ENCODE results near the gene NUP37.
"Not testable (repeated sequence)": the region's sequence is repeated elsewhere in the genome, so short reads cannot be mapped to it uniquely, and the experiment has no call there.

Gene NUP37

DNA sequence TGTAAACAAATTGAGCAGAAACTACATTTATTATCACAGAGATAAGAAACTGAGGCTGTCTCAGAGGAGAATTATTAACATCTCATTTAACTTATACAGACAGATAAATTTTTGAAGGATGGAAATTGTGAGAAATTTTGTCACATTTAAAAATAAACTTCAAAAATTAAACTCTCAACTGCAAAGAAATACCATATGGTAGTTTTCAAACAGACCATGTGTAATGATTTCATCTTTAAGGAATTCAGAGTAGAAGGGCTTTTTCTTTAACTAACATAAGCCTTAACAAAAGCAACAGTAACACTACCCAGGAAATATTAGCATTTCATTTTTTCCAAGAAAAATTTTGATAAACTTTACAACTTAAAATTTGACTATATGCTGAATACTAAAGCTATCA, 26.6 kb downstream of the NUP37 start:
- no peak overlapping the region for H3K4me3 ChIP-seq (ENCODE audit: low read depth, low read length)
- H3K9ac ChIP-seq (ENCODE audit: low read length) = no peak overlapping the region
- H3K27me3 ChIP-seq (ENCODE audit: control insufficient read depth, insufficient read depth, low read length) = no peaks in the 10 kb centered on the region
- peaks cover 72% of the 10 kb centered on the region for H3K36me3 ChIP-seq (ENCODE audit: control insufficient read depth, insufficient read depth, low read length)
- H3K27ac ChIP-seq (ENCODE audit: low read depth, low read length) = no peak overlapping the region
- no peaks in the 10 kb centered on the region for H3K4me1 ChIP-seq (ENCODE audit: control insufficient read depth, insufficient read depth, low read length)
- peaks cover 22% of the 10 kb centered on the region for H3K9me3 ChIP-seq (ENCODE audit: control insufficient read depth, insufficient read depth, low read depth, low read length)

DNA sequence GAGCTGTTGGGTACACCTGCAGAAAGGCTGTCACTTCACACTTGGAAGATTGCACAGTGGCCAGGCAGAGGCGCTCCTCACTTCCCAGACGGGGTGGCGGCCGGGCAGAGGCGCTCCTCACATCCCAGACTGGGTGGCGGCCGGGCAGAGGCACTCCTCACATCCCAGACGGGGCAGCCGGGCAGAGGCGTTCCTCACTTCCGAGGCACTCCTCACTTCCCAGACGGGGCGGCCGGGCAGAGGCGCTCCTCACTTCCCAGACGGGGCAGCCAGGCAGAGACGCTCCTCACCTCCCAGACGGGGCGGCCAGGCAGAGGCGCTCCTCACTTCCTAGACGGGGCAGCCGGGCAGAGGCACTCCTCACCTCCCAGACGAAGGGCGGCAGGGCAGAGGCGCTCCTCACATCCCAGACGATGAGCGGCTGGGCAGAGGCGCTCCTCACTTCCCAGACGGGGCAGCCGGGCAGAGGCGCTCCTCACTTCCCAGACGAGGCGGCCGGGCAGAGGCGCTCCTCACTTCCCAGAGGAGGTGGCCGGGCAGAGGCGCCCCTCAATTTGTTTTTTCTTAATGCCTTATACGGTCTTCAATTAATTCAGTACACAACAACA, 30.6 kb downstream of the NUP37 start:
- H3K4me3 ChIP-seq (ENCODE audit: low read depth, low read length); H3K9ac ChIP-seq (ENCODE audit: low read length); H3K27me3 ChIP-seq (ENCODE audit: control insufficient read depth, insufficient read depth, low read length); H3K4me1 ChIP-seq (ENCODE audit: control insufficient read depth, insufficient read depth, low read length); H3K27ac ChIP-seq (ENCODE audit: low read depth, low read length): not testable (repeated sequence)
- Histone ChIP-seq H3K9me3 (ENCODE audit: control insufficient read depth, insufficient read depth, low read depth, low read length) (peaks cover 22% of the 10 kb centered on the region), H3K36me3 (ENCODE audit: control insufficient read depth, insufficient read depth, low read length) (peaks cover 58% of the 10 kb centered on the region)

DNA sequence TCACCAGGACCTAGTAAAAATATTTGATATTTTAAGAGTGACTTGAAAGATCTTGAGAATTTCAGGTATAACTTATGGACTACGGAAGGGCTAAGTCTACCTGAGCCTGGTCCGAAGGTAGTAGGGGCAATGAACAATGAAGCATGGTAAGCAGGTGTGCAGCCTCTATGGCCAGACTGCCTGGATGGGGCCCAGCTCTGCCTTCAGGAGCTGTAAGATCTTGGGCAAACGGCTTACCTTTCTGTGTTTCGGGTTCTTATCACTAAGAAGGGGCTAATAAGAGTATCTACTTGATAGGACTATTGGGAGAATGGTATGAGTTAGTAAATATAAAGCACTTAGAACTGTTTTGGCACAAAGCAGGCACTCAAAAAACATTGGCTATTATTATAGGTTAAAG, 39.1 kb downstream of the NUP37 start:
- Histone ChIP-seq H3K9me3 (ENCODE audit: control insufficient read depth, insufficient read depth, low read depth, low read length) (no peaks in the 10 kb centered on the region), H3K27me3 (ENCODE audit: control insufficient read depth, insufficient read depth, low read length) (no peaks in the 10 kb centered on the region), H3K36me3 (ENCODE audit: control insufficient read depth, insufficient read depth, low read length) (peaks cover 70% of the 10 kb centered on the region), H3K4me1 (ENCODE audit: control insufficient read depth, insufficient read depth, low read length) (no peaks in the 10 kb centered on the region), H3K9ac (ENCODE audit: low read length) (no peak overlapping the region), H3K27ac (ENCODE audit: low read depth, low read length) (no peak overlapping the region), H3K4me3 (ENCODE audit: low read depth, low read length) (no peak overlapping the region)

DNA sequence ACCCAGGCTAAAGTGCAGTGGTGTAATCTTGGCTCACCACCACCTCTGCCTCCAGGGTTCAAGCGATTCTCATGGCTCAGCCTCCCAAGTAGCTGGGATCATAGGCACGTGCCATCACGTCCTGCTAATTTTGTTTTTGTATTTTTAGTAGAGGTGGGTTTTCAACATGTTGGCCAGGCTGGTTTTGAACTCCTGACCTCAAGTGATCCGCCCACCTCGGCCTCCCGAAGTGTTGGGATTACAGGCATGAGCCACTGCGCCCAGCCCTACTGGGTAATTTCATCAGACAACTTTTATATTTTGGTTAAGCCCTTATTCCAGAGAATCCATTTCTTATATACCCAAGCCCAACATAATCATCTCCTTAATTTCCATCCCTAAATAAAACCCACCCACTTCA, 47.8 kb downstream of the NUP37 start:
- not testable (repeated sequence) for H3K4me3 ChIP-seq (ENCODE audit: low read depth, low read length); H3K4me1 ChIP-seq (ENCODE audit: control insufficient read depth, insufficient read depth, low read length); H3K27ac ChIP-seq (ENCODE audit: low read depth, low read length); H3K9me3 ChIP-seq (ENCODE audit: control insufficient read depth, insufficient read depth, low read depth, low read length); H3K9ac ChIP-seq (ENCODE audit: low read length); H3K27me3 ChIP-seq (ENCODE audit: control insufficient read depth, insufficient read depth, low read length)
- peaks cover 25% of the 10 kb centered on the region for H3K36me3 ChIP-seq (ENCODE audit: control insufficient read depth, insufficient read depth, low read length)

DNA sequence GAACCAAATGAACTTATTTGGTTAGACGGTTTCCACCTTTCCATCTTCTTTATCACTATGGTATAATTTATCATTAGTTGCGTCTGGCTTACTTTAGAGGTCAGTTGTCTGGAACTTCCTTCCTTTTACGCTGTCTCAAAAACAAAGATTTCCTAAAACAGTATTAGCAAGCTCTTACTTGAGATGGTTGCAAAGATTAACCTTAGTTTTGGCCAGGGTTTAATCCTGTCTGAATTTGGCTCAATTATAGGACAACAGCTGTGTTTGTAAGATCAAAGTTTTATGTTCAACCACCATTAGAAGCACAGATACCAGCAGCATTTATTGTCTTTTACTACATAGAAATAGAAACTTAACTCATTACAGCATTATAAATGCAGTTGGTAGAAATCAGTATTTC, 50.2 kb downstream of the NUP37 start:
- peaks cover 10% of the 10 kb centered on the region for H3K36me3 ChIP-seq (ENCODE audit: control insufficient read depth, insufficient read depth, low read length)
- no peak overlapping the region for H3K4me3 ChIP-seq (ENCODE audit: low read depth, low read length)
- H3K27ac ChIP-seq (ENCODE audit: low read depth, low read length) = no peak overlapping the region
- H3K27me3 ChIP-seq (ENCODE audit: control insufficient read depth, insufficient read depth, low read length) = no peaks in the 10 kb centered on the region
- H3K4me1 ChIP-seq (ENCODE audit: control insufficient read depth, insufficient read depth, low read length) = no peaks in the 10 kb centered on the region
- H3K9ac ChIP-seq (ENCODE audit: low read length) = no peak overlapping the region
- no peaks in the 10 kb centered on the region for H3K9me3 ChIP-seq (ENCODE audit: control insufficient read depth, insufficient read depth, low read depth, low read length)

DNA sequence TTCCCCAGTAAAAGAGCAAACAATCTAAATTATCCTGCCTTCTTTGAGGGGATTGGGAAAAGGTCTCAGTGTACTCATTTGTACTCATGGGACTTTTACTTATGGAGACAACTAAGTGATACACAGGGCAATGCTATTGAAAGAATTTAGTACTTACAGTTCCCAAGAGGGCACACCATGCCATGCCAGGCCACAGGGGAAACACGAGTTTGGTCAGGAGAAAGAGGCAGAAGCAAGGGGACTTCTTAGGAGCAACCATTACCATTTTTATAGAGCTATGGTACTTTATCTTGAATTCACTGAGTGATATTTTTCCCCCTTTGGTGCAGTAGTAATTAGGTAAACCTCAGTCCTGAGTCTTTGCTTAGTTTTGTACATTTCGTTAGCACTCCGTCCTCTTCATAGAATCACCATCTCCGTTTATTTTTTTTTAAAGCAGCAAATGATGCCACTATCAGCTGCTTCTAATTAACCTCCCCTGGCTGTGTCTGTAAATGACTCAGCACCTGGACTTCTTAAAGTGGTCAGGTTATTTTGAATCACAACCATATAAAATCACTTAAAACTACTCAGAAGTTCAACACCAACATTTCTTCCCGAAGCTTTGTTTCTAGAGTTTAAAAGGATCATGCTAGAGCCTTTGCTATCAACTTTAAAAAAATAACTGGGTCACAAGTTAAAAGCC, 52.2 kb downstream of the NUP37 start:
- no peak overlapping the region for H3K27ac ChIP-seq (ENCODE audit: low read depth, low read length)
- no peaks in the 10 kb centered on the region for H3K9me3 ChIP-seq (ENCODE audit: control insufficient read depth, insufficient read depth, low read depth, low read length)
- no peak overlapping the region for H3K9ac ChIP-seq (ENCODE audit: low read length)
- H3K27me3 ChIP-seq (ENCODE audit: control insufficient read depth, insufficient read depth, low read length) = no peaks in the 10 kb centered on the region
- no peaks in the 10 kb centered on the region for H3K4me1 ChIP-seq (ENCODE audit: control insufficient read depth, insufficient read depth, low read length)
- H3K4me3 ChIP-seq (ENCODE audit: low read depth, low read length) = no peak overlapping the region
- no peaks in the 10 kb centered on the region for H3K36me3 ChIP-seq (ENCODE audit: control insufficient read depth, insufficient read depth, low read length)

DNA sequence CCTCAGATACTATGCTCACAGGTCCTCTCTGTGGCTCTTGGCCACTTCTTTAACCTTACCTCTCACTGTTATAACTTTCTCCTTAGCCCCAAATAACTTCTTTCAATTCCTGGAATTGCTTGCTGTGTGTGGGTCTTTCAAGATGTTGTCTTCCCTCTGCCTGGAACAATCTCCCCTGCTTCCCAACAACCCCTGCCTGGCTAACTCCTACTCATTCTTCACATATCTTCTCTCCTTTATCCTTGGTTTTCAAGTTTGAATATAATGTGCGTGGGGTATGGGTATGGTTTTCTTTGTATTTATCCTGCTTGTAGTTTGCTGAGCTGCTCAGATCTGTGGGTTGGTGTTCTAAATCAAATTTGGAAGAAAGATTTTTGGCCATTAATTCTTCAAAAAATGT, 55.4 kb downstream of the NUP37 start:
- Histone ChIP-seq H3K27me3 (ENCODE audit: control insufficient read depth, insufficient read depth, low read length) (no peaks in the 10 kb centered on the region), H3K9ac (ENCODE audit: low read length) (no peak overlapping the region), H3K9me3 (ENCODE audit: control insufficient read depth, insufficient read depth, low read depth, low read length) (no peaks in the 10 kb centered on the region), H3K4me1 (ENCODE audit: control insufficient read depth, insufficient read depth, low read length) (peaks cover 4% of the 10 kb centered on the region; the same call in 1 of the 2 replicates), H3K27ac (ENCODE audit: low read depth, low read length) (no peak overlapping the region), H3K4me3 (ENCODE audit: low read depth, low read length) (no peak overlapping the region), H3K36me3 (ENCODE audit: control insufficient read depth, insufficient read depth, low read length) (no peaks in the 10 kb centered on the region)

DNA sequence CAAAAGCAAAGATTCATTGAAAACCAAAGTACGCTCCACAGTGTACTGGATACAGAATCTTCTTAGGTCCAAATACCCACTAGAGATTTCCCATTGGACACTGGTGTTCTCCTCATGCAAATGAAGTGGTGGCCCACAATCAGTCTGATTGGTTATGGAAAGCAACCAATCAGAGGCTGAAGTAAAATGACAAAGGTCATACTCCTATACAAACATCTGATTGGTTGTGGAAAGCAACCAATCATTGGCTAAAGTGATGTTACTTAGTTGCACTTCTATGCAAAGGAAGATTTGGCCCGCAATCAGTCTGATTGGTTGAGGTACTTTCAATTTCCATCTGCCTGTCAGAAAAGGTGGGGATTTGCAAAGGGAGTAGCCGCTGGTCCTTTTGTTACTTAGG, 56.8 kb downstream of the NUP37 start:
- Histone ChIP-seq H3K9ac (ENCODE audit: low read length) (no peak overlapping the region), H3K27ac (ENCODE audit: low read depth, low read length) (no peak overlapping the region), H3K4me1 (ENCODE audit: control insufficient read depth, insufficient read depth, low read length) (peaks cover 4% of the 10 kb centered on the region; the same call in 1 of the 2 replicates), H3K36me3 (ENCODE audit: control insufficient read depth, insufficient read depth, low read length) (no peaks in the 10 kb centered on the region), H3K27me3 (ENCODE audit: control insufficient read depth, insufficient read depth, low read length) (no peaks in the 10 kb centered on the region), H3K9me3 (ENCODE audit: control insufficient read depth, insufficient read depth, low read depth, low read length) (no peaks in the 10 kb centered on the region), H3K4me3 (ENCODE audit: low read depth, low read length) (no peak overlapping the region)

DNA sequence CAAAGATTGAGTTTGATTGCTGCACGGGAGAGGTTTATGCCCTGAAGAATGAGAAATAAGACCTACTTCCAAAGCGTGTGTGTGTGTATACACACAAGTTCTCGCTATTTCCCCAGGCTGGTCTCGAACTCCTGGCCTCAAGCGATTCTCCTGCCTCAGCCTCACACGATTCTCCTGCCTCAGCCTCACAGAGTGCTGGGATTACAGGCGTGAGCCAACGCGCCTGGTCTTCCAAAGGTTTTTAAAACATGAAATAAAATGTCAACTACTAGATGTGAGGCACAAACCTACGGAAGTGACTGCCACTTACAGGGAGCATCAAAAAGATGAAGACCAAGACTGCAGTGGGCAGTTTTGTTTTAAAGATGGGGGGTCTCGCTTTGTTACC, 57.5 kb downstream of the NUP37 start:
- Histone ChIP-seq H3K4me1 (ENCODE audit: control insufficient read depth, insufficient read depth, low read length) (peaks cover 4% of the 10 kb centered on the region; the same call in 1 of the 2 replicates), H3K27ac (ENCODE audit: low read depth, low read length) (no peak overlapping the region), H3K4me3 (ENCODE audit: low read depth, low read length) (peak overlapping the region; percentile 91), H3K9ac (ENCODE audit: low read length) (no peak overlapping the region), H3K27me3 (ENCODE audit: control insufficient read depth, insufficient read depth, low read length) (no peaks in the 10 kb centered on the region), H3K9me3 (ENCODE audit: control insufficient read depth, insufficient read depth, low read depth, low read length) (no peaks in the 10 kb centered on the region), H3K36me3 (ENCODE audit: control insufficient read depth, insufficient read depth, low read length) (no peaks in the 10 kb centered on the region)

DNA sequence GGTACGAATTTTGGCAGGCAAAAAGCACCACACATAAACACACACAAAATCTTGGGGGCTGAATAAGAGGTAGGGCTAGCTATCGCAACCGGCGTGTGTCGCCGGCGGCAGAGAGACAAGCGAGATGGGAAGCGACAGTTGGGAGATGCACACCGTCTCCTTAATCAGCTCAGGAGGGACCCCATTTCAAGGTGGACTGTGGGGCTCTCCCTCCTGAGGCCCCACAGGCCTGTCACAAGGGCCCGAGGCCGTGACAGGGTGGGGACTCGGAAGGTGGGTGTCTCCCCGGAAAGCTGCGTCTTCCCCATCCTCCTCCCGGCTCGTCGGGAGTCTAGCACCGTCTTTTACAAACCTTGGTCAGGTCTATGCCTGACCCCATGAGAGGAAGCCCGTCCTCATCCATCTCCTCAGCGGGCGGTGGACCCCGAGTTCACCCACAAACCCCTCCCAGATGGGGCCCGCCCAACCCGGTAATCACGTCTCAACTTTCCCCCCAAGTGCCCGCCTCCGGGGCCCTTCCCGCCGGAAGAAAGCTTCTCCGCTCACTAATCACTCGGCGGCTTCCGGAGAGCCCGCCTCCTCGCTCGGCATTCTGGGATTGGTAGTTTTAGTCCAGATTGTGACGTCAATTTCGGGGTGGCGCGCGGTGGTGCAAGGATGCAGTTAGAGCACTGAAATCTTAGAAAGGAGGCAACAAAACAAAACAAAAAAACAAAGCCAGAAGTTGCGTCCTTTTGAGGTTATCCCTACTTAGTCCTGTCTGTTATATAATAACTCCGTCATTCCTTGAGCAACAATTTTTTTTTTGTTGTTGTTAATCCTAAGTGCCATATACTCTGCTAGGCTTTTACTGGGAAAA, 58.1 kb downstream of the NUP37 start, which contains the start of gene WASHC3:
WASHC3 (minus strand) TSS at position 432 of the 859 bp plus-strand sequence; CDS start at position 403, 29 bp downstream.
- no peaks in the 10 kb centered on the region for H3K36me3 ChIP-seq (ENCODE audit: control insufficient read depth, insufficient read depth, low read length)
- H3K4me1 ChIP-seq (ENCODE audit: control insufficient read depth, insufficient read depth, low read length) = peaks cover 4% of the 10 kb centered on the region; the same call in 1 of the 2 replicates
- H3K4me3 ChIP-seq (ENCODE audit: low read depth, low read length) = peak within 1 kb of the TSS; percentile 91
- H3K9me3 ChIP-seq (ENCODE audit: control insufficient read depth, insufficient read depth, low read depth, low read length) = no peaks in the 10 kb centered on the region
- H3K9ac ChIP-seq (ENCODE audit: low read length) = peak within 1 kb of the TSS; percentile 80
- no peaks in the 10 kb centered on the region for H3K27me3 ChIP-seq (ENCODE audit: control insufficient read depth, insufficient read depth, low read length)
- H3K27ac ChIP-seq (ENCODE audit: low read depth, low read length) = no peak within 1 kb of the TSS

DNA sequence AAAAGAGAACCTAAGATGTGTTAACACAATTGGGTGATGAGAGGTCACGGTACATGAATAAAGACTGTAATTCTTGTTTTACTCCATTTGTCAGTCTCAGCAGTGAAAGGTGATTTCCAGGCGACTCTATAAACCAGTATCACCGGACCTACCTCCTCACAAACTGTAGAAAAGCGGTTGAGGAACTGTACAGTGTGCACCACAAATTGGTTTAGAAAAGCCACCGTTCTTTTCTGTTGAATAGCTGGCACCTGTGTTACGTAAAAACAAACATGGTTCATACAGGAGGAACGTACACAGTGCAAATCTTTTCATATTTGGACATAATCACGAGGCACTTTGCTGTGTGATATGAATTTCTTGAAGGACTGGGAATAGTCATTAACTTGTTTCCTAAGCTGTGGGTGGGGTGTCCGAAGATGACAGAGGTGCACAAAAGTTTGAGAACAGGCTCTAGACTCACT, 58.8 kb downstream of the NUP37 start:
- Histone ChIP-seq H3K4me1 (ENCODE audit: control insufficient read depth, insufficient read depth, low read length) (peaks cover 4% of the 10 kb centered on the region; the same call in 1 of the 2 replicates), H3K27ac (ENCODE audit: low read depth, low read length) (no peak overlapping the region), H3K4me3 (ENCODE audit: low read depth, low read length) (peak overlapping the region; percentile 91), H3K9ac (ENCODE audit: low read length) (peak overlapping the region; percentile 80), H3K36me3 (ENCODE audit: control insufficient read depth, insufficient read depth, low read length) (no peaks in the 10 kb centered on the region), H3K27me3 (ENCODE audit: control insufficient read depth, insufficient read depth, low read length) (no peaks in the 10 kb centered on the region), H3K9me3 (ENCODE audit: control insufficient read depth, insufficient read depth, low read depth, low read length) (no peaks in the 10 kb centered on the region)

Data from HUES6 (cell line).